UCSD-AML1 (cell line): ENCODE measurements around the gene ERI3.

Experiments
- DNase-seq: peaks from one replicate; lab custom pipeline; 2025; ENCODE audit not compliant: unreplicated experiment; lab: John Stamatoyannopoulos, UW

Gene ERI3, protein sequence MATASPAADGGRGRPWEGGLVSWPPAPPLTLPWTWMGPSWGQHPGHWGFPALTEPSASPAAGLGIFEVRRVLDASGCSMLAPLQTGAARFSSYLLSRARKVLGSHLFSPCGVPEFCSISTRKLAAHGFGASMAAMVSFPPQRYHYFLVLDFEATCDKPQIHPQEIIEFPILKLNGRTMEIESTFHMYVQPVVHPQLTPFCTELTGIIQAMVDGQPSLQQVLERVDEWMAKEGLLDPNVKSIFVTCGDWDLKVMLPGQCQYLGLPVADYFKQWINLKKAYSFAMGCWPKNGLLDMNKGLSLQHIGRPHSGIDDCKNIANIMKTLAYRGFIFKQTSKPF

DNA sequence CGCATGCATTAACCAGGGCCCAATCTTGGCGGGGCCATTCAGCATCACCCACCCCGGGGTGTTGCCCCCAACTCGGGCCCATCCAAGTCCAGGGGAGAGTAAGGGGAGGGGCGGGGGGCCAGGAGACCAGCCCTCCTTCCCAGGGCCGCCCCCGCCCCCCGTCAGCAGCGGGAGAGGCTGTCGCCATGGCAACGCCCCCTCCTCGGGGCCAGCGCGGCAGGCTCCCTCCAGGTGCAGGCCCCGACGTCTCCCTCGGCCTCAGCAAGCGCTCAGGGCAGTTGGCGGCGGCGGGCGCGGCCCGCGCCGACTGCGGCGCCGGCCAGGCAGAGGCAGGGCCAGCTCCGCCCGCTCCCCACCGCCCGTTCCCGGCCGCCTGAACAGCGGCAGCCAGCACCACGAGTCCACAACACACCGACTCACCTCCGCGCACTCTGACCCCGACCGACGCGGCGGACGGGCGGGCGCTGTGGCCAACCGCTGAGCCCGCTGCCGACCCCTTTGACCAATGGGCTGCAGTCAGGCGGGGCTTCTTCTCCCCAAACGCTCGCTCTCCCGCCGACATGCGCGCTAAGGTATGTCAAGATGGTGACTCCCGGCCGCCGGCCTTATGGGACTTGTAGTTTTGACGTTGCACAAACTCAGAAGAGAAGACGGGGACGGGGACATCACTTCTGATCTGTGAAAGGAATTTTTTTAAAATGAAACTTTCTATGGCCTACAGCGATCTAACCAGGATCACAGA, at the start of gene ERI3:
TSS of gene ERI3 (minus strand) at position 418 of the 742 bp plus-strand sequence. CDS start at position 187, 231 bp downstream.
- DNase-seq = peak; percentile 96

DNA sequence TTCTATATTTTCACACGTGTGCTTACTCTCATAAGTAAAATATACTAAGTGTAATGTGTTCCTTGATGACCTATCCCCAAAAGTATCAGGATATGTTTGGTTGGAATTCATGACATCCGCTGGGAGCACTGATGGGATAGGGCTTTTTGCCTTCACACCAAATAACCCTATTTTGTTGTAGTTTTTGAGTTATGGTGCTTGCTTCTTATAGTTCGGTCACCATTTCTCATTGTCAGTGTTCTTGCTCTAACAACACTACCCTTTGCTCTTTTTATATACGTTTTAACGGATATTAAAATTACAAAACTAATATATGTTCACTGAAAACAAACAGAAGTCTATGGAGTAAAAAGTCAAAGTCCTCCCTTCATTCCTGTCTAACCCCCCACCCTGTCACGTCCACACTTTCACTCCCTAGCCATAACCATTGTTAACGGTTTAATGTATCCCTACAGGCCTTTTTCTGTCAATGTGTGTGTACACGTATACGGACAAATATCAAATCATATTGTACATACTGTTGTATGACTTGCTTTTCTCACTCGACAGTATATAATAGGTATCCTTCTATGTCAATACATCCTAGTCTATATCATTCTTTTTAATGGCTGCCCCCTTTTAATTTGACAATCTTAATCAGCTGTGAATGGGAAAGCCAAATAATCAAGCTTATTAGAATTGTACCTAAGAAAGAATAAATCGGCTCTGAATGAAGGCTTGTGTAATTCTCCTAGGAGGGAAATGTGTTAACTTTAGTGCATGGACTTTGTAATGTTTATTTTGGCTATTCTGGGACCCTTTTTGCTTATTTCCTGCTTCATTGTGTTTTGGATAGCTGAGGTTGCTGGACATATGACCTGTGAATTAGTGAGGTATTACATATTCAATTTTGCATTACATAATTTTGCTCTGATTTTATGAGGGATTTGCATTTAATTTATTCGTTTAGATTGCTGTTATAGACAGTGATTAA, 46.5 kb upstream of the ERI3 start:
- DNase-seq = no peak

DNA sequence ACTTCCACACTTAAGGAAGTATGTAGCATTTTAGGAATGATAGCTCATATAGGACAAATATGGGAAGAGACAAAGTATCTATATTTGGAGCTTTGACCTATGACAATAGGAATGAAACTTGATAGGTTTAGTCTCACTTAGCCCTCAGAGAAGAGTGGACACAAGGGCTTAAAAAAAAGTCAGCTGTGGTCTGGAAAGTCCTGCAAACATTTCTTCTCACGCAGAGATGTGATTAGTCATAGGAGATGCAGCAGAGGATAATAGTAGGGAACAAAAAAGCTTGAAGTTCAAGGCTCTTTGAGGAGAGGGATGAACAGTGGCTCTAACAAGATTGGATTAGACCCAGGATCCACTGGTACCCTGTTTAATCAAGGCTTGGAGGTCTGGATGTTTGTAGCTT, 35.2 kb upstream of the ERI3 start:
- DNase-seq = no peak

DNA sequence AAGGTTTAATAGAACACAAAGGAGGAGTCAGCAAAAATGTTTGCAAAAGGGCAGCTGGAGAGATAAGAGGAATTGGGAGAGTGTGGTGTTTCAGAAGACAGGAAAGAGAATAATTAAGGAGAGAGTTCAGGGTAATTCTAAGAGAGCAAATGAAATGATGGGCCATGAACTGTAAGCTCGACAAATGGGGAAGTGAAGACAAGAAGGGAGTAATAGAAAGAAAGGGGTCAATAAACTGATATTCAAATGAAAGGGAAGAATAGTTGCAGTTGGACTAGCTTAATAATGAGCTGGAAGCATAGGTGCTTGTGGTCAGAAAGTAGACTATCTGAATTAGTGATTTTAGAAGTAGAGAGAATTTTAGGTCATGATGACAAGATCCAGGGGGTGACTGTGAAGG, 34.4 kb upstream of the ERI3 start:
- no peak for DNase-seq

DNA sequence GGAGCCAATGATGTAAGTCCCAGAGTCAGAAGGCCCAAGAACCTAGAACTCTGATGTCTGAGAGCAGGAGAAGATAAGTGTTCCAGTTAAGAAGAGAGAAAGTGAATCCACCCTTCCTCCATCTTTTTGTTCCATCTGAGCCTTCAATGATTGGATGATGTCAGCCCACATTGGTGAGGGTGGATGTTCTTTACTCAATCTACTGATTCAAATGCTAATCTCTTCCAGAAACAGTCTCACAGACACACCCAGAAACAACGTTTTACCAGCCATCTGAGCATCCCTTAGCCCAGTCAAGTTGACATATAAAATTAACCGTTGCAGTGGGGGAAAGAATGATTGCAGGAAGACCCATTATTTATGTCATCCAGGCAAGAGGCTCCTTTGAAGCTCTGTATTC, 33.5 kb upstream of the ERI3 start:
- no peak for DNase-seq

DNA sequence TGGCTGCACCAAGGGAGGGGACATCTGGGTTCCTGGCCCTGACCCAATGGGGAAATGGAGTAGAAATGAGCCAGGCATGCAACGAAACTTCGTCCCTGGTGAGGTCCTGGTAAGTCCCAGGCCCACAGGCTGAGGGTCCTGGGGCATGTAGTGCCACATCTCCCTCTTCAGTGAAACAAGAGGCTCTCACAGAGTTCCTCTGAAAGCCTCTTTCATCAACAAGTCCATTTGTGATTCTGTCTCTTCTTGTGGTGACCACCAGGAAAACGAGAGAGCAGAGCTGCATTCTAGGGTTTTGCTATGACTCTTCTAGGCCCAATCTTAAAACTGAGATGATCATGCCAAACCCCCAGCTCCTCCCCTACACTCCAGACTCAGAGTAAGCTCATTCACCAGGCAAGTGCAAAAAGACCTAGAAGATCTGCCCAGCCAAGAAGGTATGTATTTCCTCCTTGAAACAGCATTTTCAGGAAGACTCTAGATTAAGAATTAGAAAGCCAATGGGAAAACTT, 25.7 kb upstream of the ERI3 start:
- no peak for DNase-seq

DNA sequence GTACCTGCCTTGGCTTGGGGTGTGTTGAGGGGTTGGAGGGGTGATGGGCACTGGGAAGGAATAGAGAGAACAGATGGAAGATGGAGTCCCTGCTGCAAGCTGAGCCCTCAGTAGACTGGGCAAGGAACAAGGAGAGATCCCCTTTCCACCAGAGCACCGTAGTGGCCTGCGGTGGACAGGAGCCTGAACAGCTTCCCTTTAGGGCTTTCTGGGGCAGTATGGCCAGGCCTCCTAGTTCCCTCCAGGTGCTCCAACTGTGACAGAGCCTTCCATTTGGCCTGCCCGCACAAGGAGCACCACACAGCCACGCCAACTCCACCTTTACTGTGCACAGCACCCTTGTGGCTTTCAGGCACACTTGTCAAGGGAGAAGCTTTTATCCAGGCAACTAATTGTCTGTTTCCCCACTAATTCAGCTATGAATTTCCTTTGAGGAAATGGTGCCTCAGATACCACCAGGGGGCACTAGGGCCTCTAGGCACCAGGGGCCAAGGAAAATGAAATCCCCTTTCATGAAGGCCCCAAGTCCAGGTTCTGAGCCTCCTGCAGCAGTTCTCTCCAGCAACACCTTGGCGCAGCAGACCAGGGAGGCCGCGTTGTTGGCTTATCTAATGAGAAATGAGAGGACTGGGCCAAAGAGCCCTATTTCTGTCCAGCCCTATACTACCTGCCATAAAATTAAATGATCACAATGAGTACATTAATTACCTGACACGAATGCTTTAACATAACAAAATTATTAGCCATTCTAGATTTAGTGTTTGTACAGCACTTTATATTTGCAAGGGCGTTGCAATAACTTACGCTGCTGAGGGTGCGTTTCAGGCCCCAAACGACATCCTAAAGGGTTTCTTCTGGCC, 23.1 kb upstream of the ERI3 start:
- peak; percentile 61 for DNase-seq

DNA sequence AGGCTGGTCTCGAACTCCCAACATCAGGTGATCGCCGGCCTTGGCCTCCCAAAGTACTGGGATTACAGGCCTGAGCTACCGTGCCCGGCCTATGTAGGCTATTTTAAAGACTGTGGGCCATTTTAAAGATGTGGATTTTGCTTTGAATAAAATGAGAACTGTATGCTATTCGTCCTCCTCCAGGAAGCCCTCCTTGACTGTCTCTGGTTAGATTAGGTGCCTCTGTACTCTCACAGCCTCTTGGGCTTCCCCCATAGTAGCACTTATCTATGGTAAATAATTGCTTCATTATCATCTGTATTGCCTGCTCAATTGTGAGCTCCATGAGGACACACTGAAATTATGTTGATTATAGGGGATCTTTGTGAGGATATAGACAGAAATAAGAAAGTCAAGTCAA, 20.5 kb upstream of the ERI3 start:
- no peak for DNase-seq

DNA sequence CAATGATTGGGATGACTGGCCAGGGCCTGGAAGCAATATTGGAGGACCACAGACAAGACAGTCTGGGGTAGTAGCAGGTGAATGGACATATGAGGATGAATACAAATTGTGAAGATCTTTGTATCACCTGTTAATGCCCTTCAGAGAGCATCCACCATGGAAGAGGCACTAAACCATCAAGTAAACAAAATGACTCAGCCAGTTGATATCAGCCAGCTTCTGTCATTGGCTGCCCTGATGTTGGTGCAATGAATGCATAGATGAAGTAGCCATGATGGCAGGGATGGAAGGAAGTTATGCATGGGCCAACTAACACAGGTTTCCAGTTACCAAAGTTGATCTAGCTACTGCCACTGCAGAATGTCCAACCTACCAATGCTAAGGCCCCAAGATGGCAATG, 16.1 kb upstream of the ERI3 start:
- DNase-seq = no peak

DNA sequence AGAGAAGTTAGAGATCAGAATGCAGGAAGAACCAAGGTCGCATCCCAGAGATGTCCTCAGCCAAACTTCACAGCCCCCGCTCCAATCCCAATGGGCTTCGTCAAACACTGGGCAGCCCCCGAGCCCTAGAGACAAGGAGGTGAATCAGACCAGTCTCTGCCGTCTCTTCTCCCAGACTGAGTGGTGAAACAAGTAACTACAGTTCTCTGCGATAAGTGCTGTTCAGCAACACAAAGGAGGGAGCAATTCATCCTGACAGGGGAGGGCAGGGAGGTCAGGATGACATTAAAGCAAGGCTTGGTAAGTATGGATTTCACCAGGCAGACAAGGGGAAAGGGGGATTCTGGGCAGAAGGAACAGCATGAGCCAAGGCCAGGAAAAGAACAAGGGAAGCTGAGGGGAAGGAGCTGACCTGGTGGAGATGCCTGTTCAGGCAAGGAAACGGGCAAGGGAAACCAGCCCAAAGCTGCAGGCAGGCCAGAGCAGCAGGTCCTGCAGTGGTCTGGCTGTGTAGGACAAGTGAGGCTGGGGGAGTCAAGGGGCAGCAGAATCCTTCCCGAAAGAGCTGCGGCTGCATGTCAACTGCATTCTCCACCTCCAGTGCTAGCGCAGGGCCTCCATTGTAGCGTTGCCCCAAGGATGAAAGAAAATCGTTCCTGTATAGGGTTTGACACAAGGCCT, 13.6 kb upstream of the ERI3 start:
- no peak for DNase-seq

DNA sequence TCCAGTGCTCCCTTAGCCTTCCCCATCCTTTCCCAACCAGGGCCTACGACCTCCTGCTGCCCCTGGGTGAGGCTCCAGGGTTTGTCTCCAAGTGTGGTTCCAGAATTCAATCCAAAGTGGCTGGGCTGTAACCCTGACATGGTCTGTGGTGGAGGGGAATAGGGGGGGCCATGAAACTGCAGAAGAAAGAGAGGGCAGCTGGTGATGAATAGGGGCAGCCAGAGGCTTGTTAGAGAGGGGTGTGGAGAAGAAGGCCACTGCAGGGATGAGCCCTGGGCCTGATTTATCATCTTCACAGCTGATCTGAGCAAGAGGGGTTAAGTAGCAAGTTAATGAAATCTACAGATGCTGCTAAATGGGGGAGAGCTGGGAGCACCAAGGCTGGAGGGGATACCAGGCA, 12.9 kb upstream of the ERI3 start:
- no peak for DNase-seq

DNA sequence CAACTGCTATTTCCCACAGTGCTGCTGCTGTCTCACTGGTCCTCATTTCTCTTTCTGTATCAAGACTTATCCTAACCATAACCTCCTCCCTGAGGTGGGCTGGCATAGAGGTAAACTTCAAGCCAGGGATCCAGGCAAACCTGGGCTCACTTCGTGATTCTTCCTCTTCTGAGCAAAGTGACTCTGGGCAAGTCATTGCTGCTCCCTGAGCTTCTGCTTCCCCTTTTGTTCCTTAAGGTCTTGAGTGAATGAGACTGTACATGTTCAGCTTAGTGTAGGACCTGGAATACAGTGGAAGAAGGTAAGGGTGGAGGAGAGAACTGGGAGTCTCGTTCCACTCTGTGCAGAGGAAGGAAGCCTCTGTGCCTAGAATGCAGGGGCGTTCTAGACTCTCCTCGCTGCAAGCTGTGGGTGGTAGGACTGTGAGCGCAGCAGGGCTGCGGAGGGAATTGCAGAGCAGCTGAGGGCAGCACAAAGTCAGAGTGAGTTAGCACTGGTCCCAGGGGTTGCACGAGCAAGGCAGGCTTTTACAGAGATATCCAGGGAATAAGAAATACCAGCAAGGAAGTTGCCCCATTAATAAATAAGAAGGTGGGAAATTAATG, 11.4 kb upstream of the ERI3 start:
- no peak for DNase-seq

DNA sequence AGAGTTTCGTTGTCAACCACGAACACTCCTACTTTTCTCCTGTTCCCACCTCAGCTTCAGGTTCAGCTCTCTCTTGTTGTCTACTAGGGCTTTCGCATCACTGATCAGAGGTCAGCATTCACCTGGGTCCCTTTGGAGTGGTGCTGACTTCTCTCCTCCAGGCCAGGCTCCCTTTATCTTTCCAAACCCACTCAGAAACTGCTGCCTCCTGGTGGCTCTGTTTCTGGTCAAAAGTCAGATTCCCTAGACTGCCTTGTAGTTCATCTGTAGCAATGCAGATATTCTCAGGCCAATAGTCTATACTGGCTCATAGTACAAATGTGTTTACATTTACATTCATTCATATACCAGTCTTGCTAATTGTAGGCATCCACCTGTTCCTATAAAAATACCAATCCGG, 6.4 kb upstream of the ERI3 start:
- no peak for DNase-seq

DNA sequence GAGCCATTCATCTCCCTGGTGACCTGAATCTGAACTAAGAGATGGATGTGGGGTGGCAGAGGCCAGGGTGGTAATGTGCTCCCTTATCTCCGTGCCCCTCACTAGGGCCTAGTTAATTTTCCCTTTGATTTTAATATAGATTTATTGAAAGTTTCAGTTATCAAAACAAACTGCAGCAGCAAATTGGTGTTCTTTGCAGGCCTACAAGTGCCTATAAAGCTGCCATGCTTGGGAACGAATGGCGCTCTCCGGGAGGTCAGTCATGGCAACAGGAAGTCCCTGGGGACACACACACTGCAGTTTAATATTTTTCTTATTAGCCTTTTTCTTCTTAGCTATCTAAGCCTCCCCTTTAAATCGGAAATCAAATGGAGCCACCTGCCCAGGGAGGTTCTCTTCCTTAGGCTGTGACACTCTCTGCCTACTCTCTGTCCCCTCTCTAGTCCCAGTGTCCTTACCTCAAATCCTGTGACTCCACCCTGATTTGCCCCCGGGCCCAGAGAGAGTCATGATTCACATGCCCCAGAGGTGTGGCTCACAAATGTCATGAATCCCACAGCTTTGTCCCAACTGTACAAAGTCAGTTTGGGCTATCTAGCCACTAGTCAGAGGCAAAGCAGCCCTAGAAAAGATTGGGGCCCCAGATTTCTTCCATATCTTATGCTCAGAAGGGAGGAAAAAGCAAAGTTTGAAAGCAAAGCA, 4.3 kb upstream of the ERI3 start:
- no peak for DNase-seq

DNA sequence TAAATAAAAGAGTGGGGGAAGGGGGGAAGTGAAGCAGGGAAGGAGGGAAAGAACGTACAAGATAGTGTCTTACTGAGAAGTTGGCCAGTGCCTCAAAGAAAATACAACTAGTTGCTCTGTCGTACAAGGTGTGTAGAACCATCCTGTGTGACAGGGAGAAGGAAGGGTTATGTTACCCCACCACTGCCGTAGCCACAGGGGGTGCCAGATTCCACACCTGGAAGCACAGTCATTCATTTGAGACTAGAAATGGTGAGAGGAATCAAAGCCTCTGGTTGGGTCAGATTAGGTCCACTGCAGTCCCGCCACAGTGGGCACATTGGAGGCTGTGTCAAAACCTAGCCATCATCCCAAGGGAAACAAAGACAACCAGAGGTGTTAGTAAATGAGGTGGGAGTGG, 2.7 kb upstream of the ERI3 start:
- no peak for DNase-seq

DNA sequence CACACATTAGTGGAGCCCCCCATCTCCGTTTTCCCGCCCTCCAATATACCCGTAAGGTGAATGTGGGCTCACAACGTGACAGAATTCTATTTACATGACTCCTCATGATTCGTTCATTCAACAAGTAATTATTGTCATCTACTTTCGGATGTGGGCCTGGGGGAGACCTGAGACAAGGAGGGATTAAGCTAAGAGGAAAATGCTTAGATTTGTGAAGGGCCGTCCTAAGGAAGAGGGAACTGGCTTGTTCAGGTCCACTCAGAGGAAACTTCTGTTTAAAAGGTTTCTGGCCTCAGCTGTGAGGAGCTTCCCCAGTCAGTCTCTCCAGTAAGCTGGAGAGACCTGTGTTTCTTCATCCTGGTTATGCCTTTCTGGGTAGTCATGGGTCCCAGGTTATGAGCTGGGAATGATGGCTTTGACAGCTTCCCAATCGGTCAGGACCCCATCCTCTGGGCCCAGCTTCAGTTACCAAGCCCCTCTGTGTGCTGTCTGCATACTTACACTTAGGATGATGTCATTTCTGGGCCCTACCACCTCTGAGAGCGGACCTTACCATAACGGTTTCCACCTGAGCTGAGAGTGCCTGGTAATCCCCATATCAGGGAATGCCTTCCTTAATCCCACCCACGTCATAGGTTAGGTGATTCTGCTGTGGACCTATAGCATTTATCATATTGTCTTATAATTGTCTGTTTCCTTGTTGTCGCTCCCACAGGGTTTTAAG, 687 bp upstream of the ERI3 start:
- DNase-seq = no peak

DNA sequence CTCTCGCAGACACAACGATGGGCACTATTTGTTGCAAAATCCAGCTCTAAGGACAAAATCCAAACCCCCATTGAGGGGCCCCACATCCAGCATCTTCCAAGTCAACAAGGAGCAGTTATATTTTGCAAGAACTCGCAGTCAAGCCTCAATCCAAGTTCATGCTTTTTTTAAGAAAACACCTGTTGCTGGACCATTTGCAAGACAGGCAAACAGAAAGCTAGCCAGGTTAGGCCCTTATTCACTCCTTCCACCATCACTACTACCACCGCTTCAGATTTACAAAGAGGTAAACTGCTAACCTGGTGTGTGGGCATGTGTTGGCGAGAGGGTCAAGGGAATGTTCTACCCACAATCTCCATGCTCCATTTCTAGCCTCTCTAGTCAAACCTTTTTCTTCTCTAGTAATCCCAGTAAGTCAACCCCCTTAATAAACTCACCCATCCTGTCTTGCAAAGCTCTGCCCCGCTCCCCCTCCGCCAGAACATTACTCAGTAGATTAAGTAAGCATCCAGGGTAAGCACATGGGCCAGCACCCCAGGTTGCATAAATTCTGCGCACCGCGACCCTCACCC, 703 bp downstream of the ERI3 start:
- DNase-seq = no peak

DNA sequence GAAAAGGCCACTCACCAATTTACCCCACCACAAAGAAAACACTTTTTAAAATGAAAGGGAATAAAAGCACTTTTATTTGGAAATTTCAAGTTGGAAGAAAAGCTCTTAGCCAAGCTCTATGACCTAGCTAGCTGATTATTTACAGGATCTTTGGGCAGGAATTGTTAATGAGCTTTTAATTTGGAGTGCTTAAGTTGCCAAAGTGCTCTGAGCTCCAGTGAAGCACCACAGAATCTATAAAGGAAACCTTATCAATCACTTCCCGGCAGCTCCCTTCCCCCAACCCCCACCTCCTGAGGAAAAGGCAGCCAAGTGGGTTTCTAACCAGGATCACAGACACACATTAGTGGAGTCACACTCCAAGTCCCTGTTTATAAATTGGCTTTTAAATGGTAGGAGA, 1.5 kb downstream of the ERI3 start:
- DNase-seq = no peak
